H9 (cell line): Measurements from ENCODE around the gene NDUFV3. TPM values are rescaled to one million over a fixed set of nuclear protein-coding genes. Genes with fewer than 3 reads are reported as not detected.
"Not testable (repeated sequence)": the region's sequence is repeated elsewhere in the genome, so short reads cannot be mapped to it uniquely, and the experiment has no call there.

Experiments
- DNase-seq: peaks from one replicate; pipeline ENCODE4 v3.0.0-alpha.2; 2017
- H2AFZ ChIP-seq: one replicate; pipeline ENCODE4 v1.6.1; 2013; ENCODE audit warnings: mild to moderate bottlenecking, low read length, control low read depth, moderate library complexity
- H2AK5ac ChIP-seq: 2 replicates; pipeline ENCODE4 v1.6.1; 2013; ENCODE audit warnings: low read length, control low read depth, mixed read lengths; ENCODE audit not compliant: insufficient read length
- H2BK120ac ChIP-seq: one replicate; pipeline ENCODE4 v1.6.1; 2013; ENCODE audit warnings: low read depth, mild to moderate bottlenecking, low read length, control low read depth, inconsistent platforms; ENCODE audit not compliant: poor library complexity, severe bottlenecking
- H2BK12ac ChIP-seq: 2 replicates; pipeline ENCODE4 v1.6.1; 2013; ENCODE audit warnings: low read length, control low read depth, mixed read lengths, low read depth; ENCODE audit not compliant: insufficient read length
- H2BK15ac ChIP-seq: 2 replicates; pipeline ENCODE4 v1.6.1; 2013; ENCODE audit warnings: low read depth, low read length, control low read depth
- H2BK20ac ChIP-seq: one replicate; pipeline ENCODE4 v1.6.1; 2013; ENCODE audit warnings: low read depth, mild to moderate bottlenecking, low read length, control low read depth, inconsistent platforms; ENCODE audit not compliant: poor library complexity, severe bottlenecking
- H2BK5ac ChIP-seq: 2 replicates; pipeline ENCODE4 v1.6.1; 2013; ENCODE audit warnings: low read length, control low read depth, mixed read lengths; ENCODE audit not compliant: insufficient read length
- H3K14ac ChIP-seq: 2 replicates; pipeline ENCODE4 v1.6.1; 2013; ENCODE audit warnings: low read length, control low read depth; ENCODE audit not compliant: insufficient read depth
- H3K18ac ChIP-seq: 2 replicates; pipeline ENCODE4 v1.6.1; 2013; ENCODE audit warnings: low read depth, mild to moderate bottlenecking, mixed read lengths, low read length, control low read depth; ENCODE audit not compliant: insufficient read length
- H3K23ac ChIP-seq: 2 replicates; pipeline ENCODE4 v1.6.1; 2013; ENCODE audit warnings: low read length, control low read depth, mixed read lengths, low read depth; ENCODE audit not compliant: insufficient read length
- H3K23me2 ChIP-seq: 2 replicates; pipeline ENCODE4 v1.6.1; 2013; ENCODE audit warnings: low read depth, mild to moderate bottlenecking, mixed read lengths, low read length, control low read depth; ENCODE audit not compliant: insufficient read length, poor library complexity, severe bottlenecking
- H3K27ac ChIP-seq: 2 replicates; pipeline ENCODE4 v1.5.1; 2013; ENCODE audit warnings: low read length, control low read depth, mixed read lengths, low read depth; ENCODE audit not compliant: insufficient read length
- H3K27me3 ChIP-seq: 2 replicates; pipeline ENCODE4 v1.6.1; 2013; ENCODE audit warnings: low read length, control low read depth, inconsistent platforms; ENCODE audit not compliant: insufficient read depth
- H3K4ac ChIP-seq: 2 replicates; pipeline ENCODE4 v1.6.1; 2013; ENCODE audit warnings: low read depth, mild to moderate bottlenecking, control low read depth, inconsistent platforms, low read length, moderate library complexity
- H3K4me1 ChIP-seq: 2 replicates; pipeline ENCODE4 v1.6.1; 2013; ENCODE audit warnings: low read length, control low read depth, inconsistent platforms; ENCODE audit not compliant: insufficient read depth
- H3K4me2 ChIP-seq: 2 replicates; pipeline ENCODE4 v1.6.1; 2013; ENCODE audit warnings: low read length, control low read depth, mixed read lengths; ENCODE audit not compliant: insufficient read length, insufficient read depth
- H3K56ac ChIP-seq: 2 replicates; pipeline ENCODE4 v1.6.1; 2013; ENCODE audit warnings: low read depth, mild to moderate bottlenecking, mixed read lengths, low read length, control low read depth; ENCODE audit not compliant: insufficient read length
- H3K79me1 ChIP-seq: 2 replicates; pipeline ENCODE4 v1.6.1; 2013; ENCODE audit warnings: low read depth, mild to moderate bottlenecking, moderate library complexity, low read length, control low read depth, inconsistent platforms; ENCODE audit not compliant: insufficient read depth, poor library complexity, severe bottlenecking
- H3K79me2 ChIP-seq: 2 replicates; pipeline ENCODE4 v1.6.1; 2013; ENCODE audit warnings: low read length, control low read depth, inconsistent platforms; ENCODE audit not compliant: insufficient read depth
- H3K9ac ChIP-seq: 2 replicates; pipeline ENCODE4 v1.6.1; 2013; ENCODE audit warnings: low read length, control low read depth, mixed read lengths; ENCODE audit not compliant: insufficient read length; ENCODE audit errors: extremely low read depth
- H3K9me3 ChIP-seq: one replicate; pipeline ENCODE4 v1.6.1; 2013; ENCODE audit warnings: low read depth, low read length, inconsistent platforms; ENCODE audit not compliant: control insufficient read depth
- H3T11ph ChIP-seq: one replicate; pipeline ENCODE4 v1.6.1; 2013; ENCODE audit warnings: mild to moderate bottlenecking, low read length, control low read depth, inconsistent platforms
- H4K20me1 ChIP-seq: one replicate; pipeline ENCODE4 v1.6.1; 2013; ENCODE audit not compliant: control insufficient read depth, insufficient read length, insufficient read depth
- H4K5ac ChIP-seq: 2 replicates; pipeline ENCODE4 v1.6.1; 2013; ENCODE audit warnings: low read depth, mild to moderate bottlenecking, mixed read lengths, low read length, control low read depth; ENCODE audit not compliant: insufficient read length
- H4K8ac ChIP-seq: replicated peaks from 2 replicates; pipeline ENCODE4 v1.6.1; 2013; ENCODE audit warnings: low read length, control low read depth, mixed read lengths, low read depth; ENCODE audit not compliant: insufficient read length
- H4K91ac ChIP-seq: 2 replicates; pipeline ENCODE4 v1.6.1; 2013; ENCODE audit warnings: low read depth, mild to moderate bottlenecking, moderate library complexity, mixed read lengths, low read length, control low read depth; ENCODE audit not compliant: insufficient read length
- H3K27ac Mint-ChIP-seq, 3 experiments: 2 replicates in 2 of 3; 3 replicates in 1 of 3; pipeline ENCODE4 v1.8.0; 2020 to 2021; ENCODE audit warnings: mixed read lengths in 3 of 3, mild to moderate bottlenecking in 1 of 3, moderate library complexity in 1 of 3
- H3K27me3 Mint-ChIP-seq: 2 replicates; pipeline ENCODE4 v1.8.0; 2021; ENCODE audit warnings: low read depth, mild to moderate bottlenecking, moderate library complexity, mixed read lengths
- H3K36me3 Mint-ChIP-seq, 3 experiments: 2 replicates in 2 of 3; 3 replicates in 1 of 3; pipeline ENCODE4 v1.8.0; 2020 to 2021; ENCODE audit warnings: low read depth in 3 of 3, mixed read lengths in 3 of 3; ENCODE audit not compliant: insufficient read depth in 1 of 3
- H3K4me1 Mint-ChIP-seq, 2 experiments: 2 replicates each; pipeline ENCODE4 v1.8.0; 2020; ENCODE audit warnings: mixed read lengths in 2 of 2
- H3K4me3 Mint-ChIP-seq, 2 experiments: 2 replicates in 1 of 2; 3 replicates in 1 of 2; pipeline ENCODE4 v1.8.0; 2020 to 2021; ENCODE audit warnings: mild to moderate bottlenecking in 2 of 2, mixed read lengths in 2 of 2, moderate library complexity in 1 of 2
- H3K9me3 Mint-ChIP-seq, 2 experiments: 2 replicates in 1 of 2; 3 replicates in 1 of 2; pipeline ENCODE4 v1.8.0; 2020; ENCODE audit warnings: mild to moderate bottlenecking in 2 of 2, mixed read lengths in 2 of 2, moderate library complexity in 1 of 2
- WGBS: extraction: QIAGEN DNeasy Blood & Tissue Kit; methylation state at CpG from one replicate; pipeline ENCODE4 v1.1.7; 2013; ENCODE audit warnings: missing lambda C conversion rate, low lambda C conversion rate, mixed read lengths; ENCODE audit not compliant: insufficient read length; ENCODE audit errors: extremely low coverage; 5-methylcytosine and 5-hydroxymethylcytosine counted together
- total RNA-seq: library from RNA; stranded (reverse); gene quantifications from 2 replicates; pipeline ENCODE4 v1.2.1, GENCODE V29; 2021
- TF ChIP-seq, protein P1 (sequence below): fragments of 200-600 bp; sonication (generic); conservative IDR thresholded peaks from 3 replicates; pipeline ENCODE4 v1.8.0; 2021; ENCODE audit warnings: antibody characterized with exemption, mild to moderate bottlenecking

The NDUFV3 gene
- total RNA-seq, 1 experiment from 2014 or later: 35.6 TPM

DNA sequence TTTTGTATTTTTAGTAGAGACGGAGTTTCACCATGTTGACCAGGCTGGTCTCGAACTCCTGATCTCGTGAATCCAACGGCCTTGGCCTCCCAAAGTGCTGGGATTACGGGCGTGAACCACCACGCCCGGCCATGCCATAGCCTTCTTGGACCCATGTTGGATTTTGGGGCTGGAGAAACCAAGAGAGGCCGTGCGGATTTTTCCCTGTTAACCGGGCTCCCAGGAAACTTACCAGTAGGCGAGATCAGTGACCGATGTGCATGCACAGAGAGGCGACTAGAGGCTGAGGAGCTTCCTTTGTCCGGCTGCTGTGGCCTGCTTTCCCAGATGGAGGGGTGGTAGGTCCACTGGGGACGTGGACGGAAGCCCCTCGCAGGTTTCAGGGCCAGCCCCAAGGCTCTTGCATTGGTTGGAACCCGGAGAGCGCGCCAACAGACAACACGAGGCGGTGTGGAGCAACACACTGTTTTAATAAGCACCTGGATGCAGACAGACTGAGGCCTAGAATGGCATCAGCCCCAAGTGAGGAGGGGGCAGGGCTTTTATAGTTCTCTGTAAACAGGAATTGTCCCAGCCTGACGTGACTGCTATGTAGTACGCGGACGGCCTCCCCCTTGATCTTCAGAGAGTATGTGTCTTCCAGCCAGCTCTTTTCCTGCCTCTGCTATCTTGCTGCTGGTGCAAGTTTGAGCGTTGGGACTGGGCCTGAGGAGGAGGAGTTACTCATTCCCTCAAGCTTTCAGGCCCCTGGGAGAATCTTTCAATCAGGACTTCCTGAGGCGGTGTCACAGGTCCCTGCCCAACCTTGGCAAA lies 32.2 kb downstream of the NDUFV3 start, which contains the start of gene ERVH48-1:
ERVH48-1 (minus strand) TSS at position 517 of the 813 bp plus-strand sequence. CDS start 6,624 bp downstream, outside the sequence.
- Mint-ChIP-seq H3K9me3 (no peaks in the 10 kb centered on the region), H3K4me3 (peak within 1 kb of the TSS; percentile 19 to 60; a peak in 2 of 5 replicates), H3K36me3 (peaks cover 4 to 7% (median 5%) of the 10 kb centered on the region in 3 experiments; a peak in 5 of 7 replicates), H3K27ac (peak within 1 kb of the TSS; percentile 97 to 99 (median 99)), H3K4me1 (peaks cover 34 to 37% of the 10 kb centered on the region in 2 experiments), H3K27me3 (peaks cover 1% of the 10 kb centered on the region; the same call in 1 of the 2 replicates)
- Histone ChIP-seq H3K27me3 (no peaks in the 10 kb centered on the region), H2AFZ (no peak within 1 kb of the TSS), H4K20me1 (no peaks in the 10 kb centered on the region), H3K9ac (peak within 1 kb of the TSS; percentile 94), H3K9me3 (no peaks in the 10 kb centered on the region), H2AK5ac (no peak within 1 kb of the TSS), H2BK20ac (no peak within 1 kb of the TSS), H3K27ac (peak within 1 kb of the TSS; percentile 90), H3K18ac (peak within 1 kb of the TSS; percentile 90), H3K4me1 (peaks cover 2% of the 10 kb centered on the region; the same call in 1 of the 2 replicates), H2BK120ac (no peak within 1 kb of the TSS), H3K23ac (no peak within 1 kb of the TSS), H4K91ac (no peak within 1 kb of the TSS), H3K79me2 (no peaks in the 10 kb centered on the region; the same call in 1 of the 2 replicates), H3T11ph (no peak within 1 kb of the TSS), H2BK5ac (no peak within 1 kb of the TSS), H2BK15ac (no peak within 1 kb of the TSS), H3K23me2 (peaks cover 11% of the 10 kb centered on the region), H4K5ac (no peak within 1 kb of the TSS), H2BK12ac (no peak within 1 kb of the TSS), H4K8ac (no peak within 1 kb of the TSS), H3K14ac (peak within 1 kb of the TSS; percentile 94), H3K4ac (no peak within 1 kb of the TSS; the same call in 1 of the 2 replicates), H3K79me1 (no peaks in the 10 kb centered on the region), H3K56ac (no peak within 1 kb of the TSS), H3K4me2 (peak within 1 kb of the TSS; percentile 34)
- peak; percentile 83 for DNase-seq
- TF ChIP-seq, protein P1, sequence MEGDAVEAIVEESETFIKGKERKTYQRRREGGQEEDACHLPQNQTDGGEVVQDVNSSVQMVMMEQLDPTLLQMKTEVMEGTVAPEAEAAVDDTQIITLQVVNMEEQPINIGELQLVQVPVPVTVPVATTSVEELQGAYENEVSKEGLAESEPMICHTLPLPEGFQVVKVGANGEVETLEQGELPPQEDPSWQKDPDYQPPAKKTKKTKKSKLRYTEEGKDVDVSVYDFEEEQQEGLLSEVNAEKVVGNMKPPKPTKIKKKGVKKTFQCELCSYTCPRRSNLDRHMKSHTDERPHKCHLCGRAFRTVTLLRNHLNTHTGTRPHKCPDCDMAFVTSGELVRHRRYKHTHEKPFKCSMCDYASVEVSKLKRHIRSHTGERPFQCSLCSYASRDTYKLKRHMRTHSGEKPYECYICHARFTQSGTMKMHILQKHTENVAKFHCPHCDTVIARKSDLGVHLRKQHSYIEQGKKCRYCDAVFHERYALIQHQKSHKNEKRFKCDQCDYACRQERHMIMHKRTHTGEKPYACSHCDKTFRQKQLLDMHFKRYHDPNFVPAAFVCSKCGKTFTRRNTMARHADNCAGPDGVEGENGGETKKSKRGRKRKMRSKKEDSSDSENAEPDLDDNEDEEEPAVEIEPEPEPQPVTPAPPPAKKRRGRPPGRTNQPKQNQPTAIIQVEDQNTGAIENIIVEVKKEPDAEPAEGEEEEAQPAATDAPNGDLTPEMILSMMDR: no peak
- WGBS: no CpG with 5 or more reads among the region's 29 CpGs

DNA sequence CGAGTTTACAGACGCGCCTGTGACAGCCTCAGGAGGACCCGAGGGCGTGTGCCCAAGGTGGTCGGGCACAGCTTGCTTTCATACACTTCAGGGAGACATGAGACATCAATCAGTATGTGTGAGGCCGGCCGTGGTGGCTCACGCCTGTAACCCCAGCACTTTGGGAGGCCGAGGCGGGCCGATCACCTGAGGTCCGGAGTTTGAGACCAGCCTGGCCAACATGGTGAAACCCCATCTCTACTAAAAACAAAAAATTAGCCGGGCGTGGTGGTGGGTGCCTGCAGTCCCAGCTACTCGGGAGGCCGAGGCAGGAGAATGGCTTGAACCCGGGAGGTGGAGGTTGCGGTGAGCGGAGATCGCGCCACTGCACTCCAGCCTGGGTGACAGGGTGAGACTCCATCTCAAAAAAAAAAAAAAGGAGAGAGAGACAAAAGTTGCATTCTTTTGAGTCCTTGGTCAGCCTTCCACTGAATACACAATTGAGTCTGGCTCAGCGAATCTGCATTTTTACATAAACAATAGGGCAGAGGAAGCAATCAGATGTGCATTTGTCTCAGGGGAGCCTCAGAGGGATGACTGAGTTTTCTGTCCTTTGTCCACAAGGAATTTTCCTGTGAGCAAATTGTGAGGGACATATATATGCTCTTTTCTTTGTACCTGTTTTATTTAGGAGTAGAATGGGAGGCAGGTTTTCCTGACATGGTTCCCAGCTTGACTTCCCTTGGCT lies 34.5 kb downstream of the NDUFV3 start:
- not testable (repeated sequence) for H3K9me3 Mint-ChIP-seq, H3K56ac ChIP-seq, H4K91ac ChIP-seq, H3K27me3 ChIP-seq, H4K20me1 ChIP-seq, H4K8ac ChIP-seq, H3T11ph ChIP-seq, H2BK12ac ChIP-seq, H3K4ac ChIP-seq, H3K4me2 ChIP-seq, H4K5ac ChIP-seq, H3K79me1 ChIP-seq, H3K9me3 ChIP-seq, H3K4me1 ChIP-seq, H2AFZ ChIP-seq, H3K9ac ChIP-seq, H2AK5ac ChIP-seq, H3K23ac ChIP-seq, H3K27me3 Mint-ChIP-seq, H2BK120ac ChIP-seq, H3K79me2 ChIP-seq, H3K36me3 Mint-ChIP-seq, H2BK5ac ChIP-seq, H2BK20ac ChIP-seq, H2BK15ac ChIP-seq
- Histone ChIP-seq H3K23me2 (peaks cover 11% of the 10 kb centered on the region), H3K18ac (peak overlapping the region; percentile 41), H3K14ac (0 out of 2 replicates have a peak overlapping the region, but pooled peaks have one; percentile 1), H3K27ac (peak overlapping the region; percentile 88)
- Mint-ChIP-seq H3K4me3 (peak overlapping the region; percentile 40 to 44; a peak in 3 of 5 replicates), H3K4me1 (peaks cover 40 to 48% of the 10 kb centered on the region in 2 experiments), H3K27ac (peak overlapping the region; percentile 86 to 98 (median 96))
- DNase-seq: peak; percentile 58
- no CpG with 5 or more reads among the region's 23 CpGs for WGBS
